NB4 (cell line): ENCODE data around the gene ACOXL.

ENCODE experiments used
- DNase-seq: peaks from one replicate; pipeline ENCODE4 v3.0.0; 2010; ENCODE audit warnings: low read depth
- H3K4me3 ChIP-seq: one replicate; pipeline ENCODE4 v1.5.1; 2011; ENCODE audit warnings: mild to moderate bottlenecking, low read depth, low read length, moderate library complexity
- MYC ChIP-seq: IDR thresholded peaks from 2 replicates; pipeline ENCODE4 v1.6.1; 2011; ENCODE audit warnings: low read depth, low read length
- POLR2A ChIP-seq: IDR thresholded peaks from 2 replicates; pipeline ENCODE4 v1.6.1; 2011; ENCODE audit warnings: mild to moderate bottlenecking; ENCODE audit not compliant: insufficient read length; ENCODE audit errors: extremely low read depth
- TF ChIP-seq, protein P1 (sequence below): IDR thresholded peaks from 2 replicates; pipeline ENCODE4 v1.6.1; 2011; ENCODE audit warnings: low read depth, low read length
- TF ChIP-seq, protein P2 (sequence below): IDR thresholded peaks from one replicate; pipeline ENCODE4 v1.5.1; 2012; ENCODE audit warnings: low read depth, low read length

ACOXL gene

DNA sequence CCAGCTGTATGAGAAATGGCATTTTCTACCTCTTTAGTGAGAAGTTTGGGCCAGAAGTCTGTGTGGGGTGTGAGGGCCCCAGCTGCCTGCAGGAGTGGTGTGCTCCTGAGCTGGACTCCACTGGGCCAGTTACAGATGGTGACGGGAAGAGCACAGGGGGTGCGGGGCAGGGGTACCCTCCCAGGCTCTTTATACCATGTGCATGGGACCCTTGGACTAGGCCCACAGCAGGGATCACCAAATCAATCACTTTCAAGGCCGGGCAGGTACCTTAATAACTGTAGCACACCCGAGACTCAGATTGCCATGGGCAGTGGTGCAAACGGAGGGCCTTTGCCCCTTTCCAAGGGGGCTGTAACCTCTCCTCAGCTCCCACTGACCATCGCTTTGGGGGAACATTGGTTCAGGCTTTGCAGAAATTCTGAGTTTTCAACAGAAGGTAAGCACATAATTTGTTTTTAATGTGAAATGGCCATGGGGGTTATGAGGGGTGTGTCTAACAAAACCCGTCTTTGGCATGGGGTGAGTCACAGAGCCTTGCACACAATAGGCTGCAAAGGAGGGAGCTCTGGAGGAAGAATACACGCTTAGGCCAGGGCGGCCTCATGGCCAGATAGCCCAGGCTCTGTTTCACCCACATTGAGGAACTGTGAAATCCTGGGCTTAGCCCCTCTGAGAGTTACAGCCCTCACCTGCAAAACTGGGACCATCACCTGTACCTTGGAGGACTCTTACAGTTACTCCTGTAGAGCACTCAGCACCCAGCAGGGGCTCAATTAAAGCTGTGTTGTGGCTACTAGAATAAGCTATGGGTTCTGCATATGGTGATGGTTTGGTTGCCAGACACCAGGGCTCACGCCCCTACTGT is 247.3 kb downstream of the ACOXL start:
- H3K4me3 ChIP-seq = no peak overlapping the region
- peak; percentile 23 for DNase-seq
- TF ChIP-seq, protein P1, sequence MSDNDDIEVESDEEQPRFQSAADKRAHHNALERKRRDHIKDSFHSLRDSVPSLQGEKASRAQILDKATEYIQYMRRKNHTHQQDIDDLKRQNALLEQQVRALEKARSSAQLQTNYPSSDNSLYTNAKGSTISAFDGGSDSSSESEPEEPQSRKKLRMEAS = no peak
- no peak for TF ChIP-seq POLR2A

DNA sequence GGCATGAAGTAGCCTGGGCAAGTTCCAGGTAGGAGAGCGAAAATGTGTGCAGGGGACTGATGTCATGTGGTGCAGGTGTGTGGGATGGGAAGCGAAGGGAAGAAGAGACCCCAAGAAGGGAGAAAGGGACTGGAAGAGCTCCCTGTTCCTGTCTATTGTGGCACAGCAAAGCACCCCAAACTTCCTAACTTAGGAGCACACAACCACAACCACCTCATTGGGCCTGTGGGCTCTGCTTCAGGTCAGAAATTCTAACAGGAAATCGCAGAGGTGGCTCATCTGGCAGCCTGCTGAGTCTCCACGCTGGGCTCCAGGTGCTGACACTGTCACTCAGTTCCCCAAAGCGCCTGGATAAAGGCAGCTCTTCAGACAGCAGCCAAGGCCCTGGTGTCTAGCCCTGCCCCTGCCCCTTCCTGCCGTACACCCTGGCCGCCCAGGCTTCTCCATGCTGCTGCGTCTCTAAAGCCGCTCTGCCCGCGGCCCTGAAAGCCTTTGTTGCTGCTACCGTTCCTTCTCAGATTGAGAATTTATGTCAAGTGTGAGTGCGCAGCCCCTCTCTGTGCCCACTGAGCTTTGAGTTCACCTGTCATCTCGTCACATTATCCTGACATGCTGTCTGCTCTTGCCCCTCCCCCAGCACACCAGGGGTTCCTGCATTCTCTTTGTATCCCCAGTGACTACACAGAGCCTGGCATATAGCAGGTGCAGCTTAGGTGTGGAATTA is 248.1 kb downstream of the ACOXL start:
- H3K4me3 ChIP-seq = no peak overlapping the region
- DNase-seq = no peak
- TF ChIP-seq, protein P2, sequence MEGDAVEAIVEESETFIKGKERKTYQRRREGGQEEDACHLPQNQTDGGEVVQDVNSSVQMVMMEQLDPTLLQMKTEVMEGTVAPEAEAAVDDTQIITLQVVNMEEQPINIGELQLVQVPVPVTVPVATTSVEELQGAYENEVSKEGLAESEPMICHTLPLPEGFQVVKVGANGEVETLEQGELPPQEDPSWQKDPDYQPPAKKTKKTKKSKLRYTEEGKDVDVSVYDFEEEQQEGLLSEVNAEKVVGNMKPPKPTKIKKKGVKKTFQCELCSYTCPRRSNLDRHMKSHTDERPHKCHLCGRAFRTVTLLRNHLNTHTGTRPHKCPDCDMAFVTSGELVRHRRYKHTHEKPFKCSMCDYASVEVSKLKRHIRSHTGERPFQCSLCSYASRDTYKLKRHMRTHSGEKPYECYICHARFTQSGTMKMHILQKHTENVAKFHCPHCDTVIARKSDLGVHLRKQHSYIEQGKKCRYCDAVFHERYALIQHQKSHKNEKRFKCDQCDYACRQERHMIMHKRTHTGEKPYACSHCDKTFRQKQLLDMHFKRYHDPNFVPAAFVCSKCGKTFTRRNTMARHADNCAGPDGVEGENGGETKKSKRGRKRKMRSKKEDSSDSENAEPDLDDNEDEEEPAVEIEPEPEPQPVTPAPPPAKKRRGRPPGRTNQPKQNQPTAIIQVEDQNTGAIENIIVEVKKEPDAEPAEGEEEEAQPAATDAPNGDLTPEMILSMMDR = no peak
- TF ChIP-seq POLR2A = no peak
- no peak for TF ChIP-seq MYC
- TF ChIP-seq, protein P1 = no peak

DNA sequence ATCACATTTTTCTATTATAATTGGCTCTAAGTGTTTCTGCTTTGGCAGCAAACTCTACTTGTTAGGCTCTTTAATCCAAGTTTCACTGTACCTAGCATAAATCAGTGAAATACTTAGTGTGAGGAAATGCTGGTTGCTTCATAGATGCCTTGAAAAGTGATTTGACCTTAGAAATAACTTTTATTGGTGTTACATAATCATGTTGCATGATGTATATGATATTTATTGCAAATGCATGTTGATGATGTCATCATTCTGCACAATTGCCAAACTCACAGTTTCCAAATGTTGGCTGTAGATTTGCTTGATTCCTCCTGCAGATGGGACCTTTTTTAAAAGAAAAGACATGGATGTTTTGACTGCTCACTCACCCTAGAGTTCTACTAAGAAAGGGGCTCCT is 250.8 kb downstream of the ACOXL start:
- TF ChIP-seq MYC = no peak
- no peak for TF ChIP-seq POLR2A
- TF ChIP-seq, protein P2 = no peak
- TF ChIP-seq, protein P1 = no peak
- H3K4me3 ChIP-seq = no peak overlapping the region
- peak; percentile 56 for DNase-seq

DNA sequence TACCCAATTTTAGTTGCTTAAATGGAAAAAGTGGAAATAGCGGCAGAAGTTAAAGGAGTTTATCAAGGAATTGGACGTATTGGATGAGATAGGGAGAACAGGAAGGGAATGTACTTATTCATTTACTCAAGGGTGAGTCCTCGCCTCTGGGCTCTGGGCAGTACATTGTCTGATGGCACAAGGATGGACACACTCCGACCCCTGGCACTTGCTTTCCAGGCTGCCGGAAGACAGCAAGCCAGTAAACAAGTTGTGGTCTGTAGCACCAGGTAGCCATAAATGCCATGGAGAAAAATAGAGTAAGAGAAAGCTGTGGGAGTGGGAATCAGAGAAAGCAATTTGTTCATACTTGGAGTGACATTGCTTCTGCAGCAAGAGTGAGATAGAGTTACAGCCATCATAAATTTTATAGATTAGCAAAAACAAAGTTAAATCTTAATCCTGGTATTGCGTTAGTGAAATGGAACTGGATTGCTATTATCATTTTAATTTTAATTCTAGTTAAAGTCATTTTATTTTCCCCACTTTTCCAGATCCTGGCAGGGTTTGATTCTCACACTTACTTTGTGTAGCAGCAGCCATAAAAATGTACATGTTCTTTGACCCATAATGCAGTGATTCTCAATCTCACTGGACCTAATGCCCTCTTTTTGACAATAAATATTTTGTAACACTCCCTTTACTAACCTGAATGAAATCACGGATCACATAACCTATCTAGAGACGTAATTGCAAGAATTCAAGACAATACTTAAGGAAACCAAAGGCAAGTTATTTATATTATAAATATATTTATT is 252.5 kb downstream of the ACOXL start:
- TF ChIP-seq POLR2A = no peak
- TF ChIP-seq MYC = no peak
- TF ChIP-seq, protein P2 = no peak
- TF ChIP-seq, protein P1 = no peak
- DNase-seq = no peak
- H3K4me3 ChIP-seq = no peak overlapping the region

DNA sequence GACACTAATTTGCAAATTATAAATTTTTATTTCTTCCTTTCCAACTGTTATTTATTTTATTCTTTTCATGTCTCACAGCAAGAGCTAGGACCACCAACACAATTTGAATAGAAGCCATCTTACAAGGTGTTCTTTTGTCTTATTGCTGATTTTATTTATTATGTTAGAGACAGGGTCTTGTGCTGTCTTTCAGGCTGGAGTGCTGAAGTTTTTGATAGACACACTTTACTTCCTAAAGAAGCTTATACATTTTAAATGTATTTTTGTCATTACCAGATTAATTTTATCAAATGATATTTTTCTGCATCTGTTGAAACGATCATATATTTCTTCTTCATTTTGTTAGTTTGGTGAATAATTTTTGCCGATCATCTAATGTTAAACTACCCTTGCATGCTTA is 258.1 kb downstream of the ACOXL start:
- no peak for DNase-seq
- TF ChIP-seq MYC = no peak
- TF ChIP-seq, protein P2 = no peak
- TF ChIP-seq, protein P1 = no peak
- no peak for TF ChIP-seq POLR2A

More for the DNA sequence above, 258.1 kb downstream of the ACOXL start:
- H3K4me3 ChIP-seq = no peak overlapping the region
